Astrocyte (in vitro differentiated cells and primary cell): ENCODE measurements around the gene SNX5.

Source experiments
- CTCF ChIP-seq: IDR thresholded peaks from 2 replicates; pipeline ENCODE4 v1.5.1; 2011; ENCODE audit warnings: low read depth, mild to moderate bottlenecking, inconsistent platforms, low read length, moderate library complexity; ENCODE audit not compliant: insufficient read depth
- EZH2 ChIP-seq: IDR thresholded peaks from 2 replicates; pipeline ENCODE4 v1.6.1; 2012; ENCODE audit warnings: mild to moderate bottlenecking, low read length, inconsistent platforms; ENCODE audit not compliant: insufficient read depth

DNA sequence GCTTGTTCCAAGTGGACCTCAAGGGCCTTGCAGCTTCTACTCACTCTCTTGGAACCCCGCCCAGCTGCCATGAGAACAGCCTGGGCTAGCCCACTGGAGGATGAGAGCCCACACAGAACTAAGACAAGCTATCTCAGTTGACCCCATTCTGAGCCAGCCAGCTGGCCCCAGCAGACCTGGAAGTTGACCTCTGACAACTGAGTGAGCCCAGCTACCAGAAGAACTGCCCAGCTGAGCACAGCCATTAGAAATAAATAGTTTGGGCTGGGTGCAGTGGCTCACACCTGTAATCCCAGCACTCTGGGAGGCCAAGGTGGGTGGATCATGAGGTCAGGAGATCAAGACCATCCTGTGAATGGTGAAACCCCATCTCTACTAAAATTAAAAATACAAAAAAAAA is 37.1 kb downstream of the SNX5 start:
- TF ChIP-seq CTCF, result no peak
- TF ChIP-seq EZH2, result no peak
